Prostate gland (tissue), 2 donors: ENCODE data around the gene SYNM. TPM values are rescaled to one million over a fixed set of nuclear protein-coding genes. Genes with fewer than 3 reads are reported as not detected.

Experiments
- DNase-seq: peaks from one replicate; pipeline ENCODE4 v3.0.0-alpha.2; 2019; ENCODE audit warnings: low spot score
- H3K27ac ChIP-seq, 2 donors: fragments of 200-600 bp; sonication (generic); 2 replicates each; pipeline ENCODE4 v1.5.1; 2017 to 2019
- H3K27me3 ChIP-seq: fragments of 200-600 bp; sonication (generic); replicated peaks from 2 replicates; pipeline ENCODE4 v1.5.1; 2019; ENCODE audit not compliant: insufficient read depth
- H3K36me3 ChIP-seq, 2 donors: fragments of 200-600 bp; sonication (generic); 1 replicate in 1 of 2; 2 replicates in 1 of 2; pipeline versions ENCODE4 v1.5.1 to v1.8.1; 2017 to 2019
- H3K4me1 ChIP-seq: fragments of 200-600 bp; sonication (generic); replicated peaks from 2 replicates; pipeline ENCODE4 v1.5.1; 2019
- H3K4me3 ChIP-seq, 2 donors: fragments of 200-600 bp; sonication (generic); 2 replicates each; pipeline ENCODE4 v1.5.1; 2017 to 2019
- H3K9me3 ChIP-seq: fragments of 200-600 bp; sonication (generic); 2 replicates; pipeline ENCODE4 v1.5.1; 2017
- POLR2A ChIP-seq: fragments of 450-650 bp; IDR thresholded peaks from one replicate; pipeline ENCODE4 v1.6.1; 2016; ENCODE audit warnings: antibody characterized with exemption, mild to moderate bottlenecking
- POLR2AphosphoS5 ChIP-seq: sonication (generic); formaldehyde crosslinking; IDR thresholded peaks from one replicate; pipeline ENCODE4 v1.6.1; 2017; ENCODE audit warnings: antibody characterized with exemption
- WGBS: methylation state at CpG from one replicate; pipeline ENCODE4 v1.1.5; 2018; 5-methylcytosine and 5-hydroxymethylcytosine counted together
- intact Hi-C: fragments of 100-400 bp; cut with DNase I; formaldehyde crosslinking; loops from one replicate; pipeline ENCODE4 v1.14.2; 2022
- total RNA-seq, 2 donors: library from RNA; depleted of rRNA; stranded (reverse); fragments of >200 nt; gene quantifications; one replicate each; pipeline ENCODE4 v1.1.0, GENCODE V29; 2016
- TF ChIP-seq, protein P1 (sequence below), 4 experiments: fragments of 200-600 bp in 2 of 4; fragments of 450-650 bp in 2 of 4; sonication (generic) in 2 of 4; IDR thresholded peaks; 1 replicate in 3 of 4; 2 replicates in 1 of 4; pipeline ENCODE4 v1.5.1; 2016 to 2019; ENCODE audit warnings: antibody characterized with exemption in 4 of 4, mild to moderate bottlenecking in 2 of 4, moderate library complexity in 2 of 4

Gene SYNM
- total RNA-seq, 2 donors from 2014 or later: 181 to 185 TPM

DNA sequence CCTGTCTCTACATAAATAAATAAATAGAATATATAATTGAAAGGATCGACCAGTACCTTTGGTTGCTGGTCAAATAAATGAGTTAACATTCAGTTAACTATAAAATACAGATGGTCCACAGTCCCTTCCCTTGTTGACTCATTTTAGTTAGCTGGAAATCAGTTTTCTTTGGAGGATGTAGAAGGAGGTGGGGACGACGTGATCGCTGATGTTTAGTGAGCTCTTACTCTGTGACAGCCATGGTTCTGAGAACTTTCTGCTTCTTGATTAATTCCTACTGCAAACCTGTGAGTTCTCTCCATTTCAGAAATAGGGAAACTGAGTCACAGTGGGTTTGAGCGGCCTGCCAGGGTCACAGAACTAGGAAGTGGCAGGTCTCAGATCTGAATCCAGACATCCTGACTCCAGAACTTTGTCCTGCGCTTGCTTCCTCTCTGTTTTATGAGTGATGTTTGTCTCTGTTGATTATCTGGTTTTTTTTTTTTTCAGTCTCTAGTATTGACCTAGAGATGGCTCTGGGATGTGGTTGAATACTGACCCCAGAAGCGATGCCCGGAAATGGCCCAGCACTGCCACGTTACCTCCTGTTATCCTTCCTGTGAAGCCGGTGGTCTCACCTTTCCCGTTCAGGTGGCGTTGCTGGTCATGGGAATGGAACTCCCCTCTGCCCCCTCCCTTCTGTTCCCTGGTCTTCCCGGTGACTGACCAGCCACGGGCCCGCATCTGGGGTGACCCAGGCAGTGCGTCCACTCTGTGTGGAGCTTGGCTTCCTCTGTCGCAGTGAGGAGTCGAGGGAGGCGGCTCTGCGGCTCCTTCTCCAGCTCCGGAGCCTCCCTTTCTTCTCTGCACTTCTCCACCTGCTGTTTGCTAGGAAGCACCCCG lies 18.2 kb downstream of the SYNM start:
- TF ChIP-seq POLR2A (no peak), POLR2AphosphoS5 (no peak)
- TF ChIP-seq, protein P1, sequence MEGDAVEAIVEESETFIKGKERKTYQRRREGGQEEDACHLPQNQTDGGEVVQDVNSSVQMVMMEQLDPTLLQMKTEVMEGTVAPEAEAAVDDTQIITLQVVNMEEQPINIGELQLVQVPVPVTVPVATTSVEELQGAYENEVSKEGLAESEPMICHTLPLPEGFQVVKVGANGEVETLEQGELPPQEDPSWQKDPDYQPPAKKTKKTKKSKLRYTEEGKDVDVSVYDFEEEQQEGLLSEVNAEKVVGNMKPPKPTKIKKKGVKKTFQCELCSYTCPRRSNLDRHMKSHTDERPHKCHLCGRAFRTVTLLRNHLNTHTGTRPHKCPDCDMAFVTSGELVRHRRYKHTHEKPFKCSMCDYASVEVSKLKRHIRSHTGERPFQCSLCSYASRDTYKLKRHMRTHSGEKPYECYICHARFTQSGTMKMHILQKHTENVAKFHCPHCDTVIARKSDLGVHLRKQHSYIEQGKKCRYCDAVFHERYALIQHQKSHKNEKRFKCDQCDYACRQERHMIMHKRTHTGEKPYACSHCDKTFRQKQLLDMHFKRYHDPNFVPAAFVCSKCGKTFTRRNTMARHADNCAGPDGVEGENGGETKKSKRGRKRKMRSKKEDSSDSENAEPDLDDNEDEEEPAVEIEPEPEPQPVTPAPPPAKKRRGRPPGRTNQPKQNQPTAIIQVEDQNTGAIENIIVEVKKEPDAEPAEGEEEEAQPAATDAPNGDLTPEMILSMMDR (IDR thresholded peaks at IDR 0.05): no peak

DNA sequence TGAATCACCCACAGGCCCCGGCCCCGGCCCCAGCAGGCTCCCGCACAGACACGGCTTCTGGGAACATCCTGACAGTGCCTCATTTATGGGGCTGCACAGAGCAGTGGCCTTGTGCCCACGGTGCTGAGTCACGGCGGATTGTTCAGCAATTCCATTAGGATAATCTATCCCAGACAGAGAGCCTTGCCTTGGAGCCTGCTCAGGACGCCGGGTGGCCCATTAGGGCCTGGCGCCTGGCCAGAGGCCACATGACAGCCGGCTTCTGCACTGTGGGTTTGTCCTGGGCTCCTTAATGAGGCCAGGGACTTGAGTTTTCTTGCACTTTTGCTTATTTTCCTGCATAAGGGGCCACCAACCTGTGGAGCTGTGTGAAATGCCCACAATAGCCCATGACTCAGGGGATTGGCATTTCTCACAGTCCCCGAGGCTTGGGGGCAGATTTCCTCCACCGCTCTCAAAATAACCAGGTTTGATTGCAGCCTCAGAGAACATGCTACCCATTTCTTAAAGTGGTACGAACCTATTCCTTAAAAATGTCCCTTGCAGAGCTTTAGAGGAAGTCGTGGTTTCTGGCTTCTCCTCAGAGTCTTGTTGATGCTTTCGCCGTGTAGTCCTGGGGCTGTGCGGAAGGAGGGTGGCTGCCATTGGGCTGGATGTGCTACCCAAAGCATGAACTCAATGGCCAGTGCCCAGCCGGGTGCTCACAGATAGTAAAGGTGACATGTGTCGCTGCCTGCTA lies 19.0 kb downstream of the SYNM start:
- 19% methylated on average over 20 of the region's 20 CpGs for WGBS
- intact Hi-C loops: loop anchor here (5.0 kb wide), 2 partner anchors 48 to 88 kb away; no protein-coding TSS in a partner anchor
- TF ChIP-seq POLR2A (no peak), POLR2AphosphoS5 (peak; percentile 60)
- TF ChIP-seq, protein P1 (IDR thresholded peaks at IDR 0.05): no peak

More for the DNA sequence above, 18.2 kb downstream of the SYNM start:
- Histone ChIP-seq H3K4me1 (peaks cover 7% of the 10 kb centered on the region), H3K36me3 (peaks cover 0 to 3% of the 10 kb centered on the region in 2 donors), H3K27ac (peak overlapping the region; percentile 69 to 77), H3K9me3 (no peaks in the 10 kb centered on the region), H3K4me3 (no peak overlapping the region), H3K27me3 (no peaks in the 10 kb centered on the region)
- DNase-seq: no peak
- intact Hi-C loops: loop anchor here (5.0 kb wide), 2 partner anchors 49 to 89 kb away; no protein-coding TSS in a partner anchor
- WGBS: 50% methylated on average over 22 of the region's 22 CpGs

DNA sequence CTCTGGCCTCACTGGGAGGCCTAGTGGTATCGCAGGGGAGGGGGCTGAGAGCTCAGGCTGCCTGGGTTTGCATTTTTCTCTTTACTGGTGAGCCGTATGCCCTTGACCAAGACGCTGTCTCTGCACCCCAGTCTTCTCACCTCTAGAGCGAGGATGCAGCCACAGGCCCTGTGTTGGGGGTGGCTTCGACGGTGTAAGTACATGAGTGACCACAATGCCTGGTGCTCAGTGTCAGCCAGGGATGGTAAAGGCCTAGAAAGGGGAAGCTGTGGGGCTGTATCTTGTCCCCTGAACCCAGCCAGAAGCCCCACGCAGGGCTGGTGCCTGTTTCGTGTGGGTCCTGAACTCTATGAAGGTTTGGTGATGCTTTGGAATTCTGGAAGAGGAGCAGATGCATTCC lies 19.8 kb downstream of the SYNM start:
- Histone ChIP-seq H3K27ac (peak overlapping the region; percentile 69 to 77), H3K4me1 (peaks cover 7% of the 10 kb centered on the region), H3K27me3 (no peaks in the 10 kb centered on the region), H3K36me3 (no peaks in the 10 kb centered on the region), H3K4me3 (no peak overlapping the region), H3K9me3 (no peaks in the 10 kb centered on the region)
- DNase-seq: no peak
- WGBS: 86% methylated on average over 8 of the region's 8 CpGs
- intact Hi-C loops: loop anchor here (5.0 kb wide), 2 partner anchors 48 to 88 kb away; no protein-coding TSS in a partner anchor
- TF ChIP-seq POLR2AphosphoS5 (no peak), POLR2A (no peak)
- TF ChIP-seq, protein P1 (IDR thresholded peaks at IDR 0.05): no peak

More for the DNA sequence above, 19.0 kb downstream of the SYNM start:
- no peak overlapping the region for H3K4me3 ChIP-seq
- DNase-seq: peak; percentile 46
- peak overlapping the region; percentile 69 to 77 for H3K27ac ChIP-seq
- H3K9me3 ChIP-seq: no peaks in the 10 kb centered on the region
- peaks cover 7% of the 10 kb centered on the region for H3K4me1 ChIP-seq
- H3K36me3 ChIP-seq: peaks cover 0 to 3% of the 10 kb centered on the region in 2 donors
- no peaks in the 10 kb centered on the region for H3K27me3 ChIP-seq

DNA sequence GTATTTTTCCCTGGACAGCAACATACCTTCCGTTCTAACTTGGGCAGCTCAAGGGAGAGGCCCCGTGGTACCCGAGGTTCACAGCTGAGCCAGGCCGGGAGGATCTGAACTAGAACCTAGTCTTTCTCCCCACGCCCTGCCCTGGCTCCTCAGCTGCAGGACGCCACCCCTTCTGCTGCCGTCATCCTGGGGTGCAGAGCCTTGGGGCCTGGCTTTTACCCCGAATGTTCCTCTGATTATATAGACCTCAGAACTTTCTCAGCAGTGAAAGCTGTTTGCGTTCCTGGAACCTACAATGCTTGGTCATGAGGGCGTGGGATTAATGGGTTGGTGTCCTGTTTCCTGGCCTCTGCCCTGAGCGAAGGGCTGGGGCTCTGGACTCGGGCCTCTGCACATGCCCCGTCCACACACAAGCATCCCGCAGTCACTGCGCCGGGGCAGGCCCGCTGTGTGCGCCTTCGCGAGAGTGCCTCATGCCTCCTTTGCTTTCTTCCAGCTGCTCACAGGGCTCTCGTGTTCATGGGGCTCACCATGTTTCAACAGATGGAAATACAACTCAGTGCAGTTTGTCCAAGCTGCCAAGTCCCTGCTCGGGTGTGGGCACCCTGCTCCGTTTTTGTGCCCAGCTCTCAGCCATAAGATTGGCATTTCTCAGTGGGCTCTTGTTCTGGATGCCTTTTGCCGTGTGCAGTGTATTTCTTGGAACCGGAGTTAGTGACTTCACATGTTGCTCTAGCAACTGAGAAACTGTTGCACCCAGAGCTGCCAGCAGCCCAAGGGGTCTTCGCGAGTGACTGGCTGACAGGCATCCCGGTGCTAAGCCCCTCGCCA lies 20.4 kb downstream of the SYNM start:
- H3K27ac ChIP-seq: peak overlapping the region; percentile 69 to 77
- WGBS: 68% methylated on average over 29 of the region's 29 CpGs

More for the DNA sequence above, 20.4 kb downstream of the SYNM start:
- no peaks in the 10 kb centered on the region for H3K27me3 ChIP-seq
- no peak for DNase-seq
- peaks cover 7% of the 10 kb centered on the region for H3K4me1 ChIP-seq
- TF ChIP-seq, protein P1 (IDR thresholded peaks at IDR 0.05): no peak
- no peak for TF ChIP-seq POLR2AphosphoS5
- no peak for TF ChIP-seq POLR2A
- no peak overlapping the region for H3K4me3 ChIP-seq
- H3K9me3 ChIP-seq: no peaks in the 10 kb centered on the region
- intact Hi-C loops: no loop called here
- H3K36me3 ChIP-seq: no peaks in the 10 kb centered on the region
